ENCODE measurements around the gene TADA3.

GRCh38 chr3:9732740-9733115, 59.5 kb downstream of the TADA3 start:
- no peak for TF ChIP-seq CTCF (IDR thresholded peaks at IDR 0.05)
- TF ChIP-seq HDAC2 (IDR thresholded peaks at IDR 0.05): no peak
- TF ChIP-seq MYC (IDR thresholded peaks at IDR 0.05; ENCODE audit: borderline replicate concordance, low read length): no peak
- TF ChIP-seq NFE2L2 (conservative IDR thresholded peaks at IDR 0.05; ENCODE audit: low read length): no peak
